ENCODE measurements around the gene VIPR2.
A peak's percentile ranks its signal among the peaks of the same experiment; 100 is the strongest.

VIPR2 gene

GRCh38 chr7:159046300-159046699, 98.4 kb downstream of the VIPR2 start:
- H3K4me2 ChIP-seq (ENCODE audit: insufficient read depth, low read length), result no peak overlapping the region
- H3K79me2 ChIP-seq (ENCODE audit: insufficient read depth, low read length), result peaks cover 19% of the 10 kb centered on the region
- H3K9me3 ChIP-seq (ENCODE audit: insufficient read depth, low read length, severe bottlenecking), result peaks cover 5% of the 10 kb centered on the region
- no peak for DNase-seq
- H3K36me3 ChIP-seq (ENCODE audit: insufficient read depth, low read length), result peaks cover 38% of the 10 kb centered on the region
- peaks cover 52% of the 10 kb centered on the region for H3K4me1 ChIP-seq (ENCODE audit: insufficient read depth, low read length)
- TF ChIP-seq EZH2 (IDR thresholded peaks at IDR 0.05; ENCODE audit: borderline replicate concordance, low read depth, low read length, severe bottlenecking) (no peak), CTCF (IDR thresholded peaks at IDR 0.05; ENCODE audit: borderline replicate concordance, extremely low read depth, low read length, poor library complexity, severe bottlenecking) (no peak)
- no peak for ATAC-seq (ENCODE audit: insufficient read depth, low read depth)
- H4K20me1 ChIP-seq (ENCODE audit: insufficient read depth, low read length), result no peaks in the 10 kb centered on the region
- no peak overlapping the region for H3K4me3 ChIP-seq (ENCODE audit: low read depth in 1 of 2, low read length in 2 of 2)
- H3K27ac ChIP-seq (ENCODE audit: low read length), result peak overlapping the region; percentile 68
- H2AFZ ChIP-seq (ENCODE audit: low read depth, low read length), result no peak overlapping the region
- H3K9ac ChIP-seq (ENCODE audit: low read depth, low read length), result no peak overlapping the region
- H3K27me3 ChIP-seq (ENCODE audit: insufficient read depth, low read length, poor library complexity), result no peaks in the 10 kb centered on the region

- Histone ChIP-seq H3K36me3 (ENCODE audit: insufficient read depth, low read length) (peaks cover 43% of the 10 kb centered on the region), H3K79me2 (ENCODE audit: insufficient read depth, low read length) (peaks cover 19% of the 10 kb centered on the region), H3K4me3 (ENCODE audit: low read depth in 1 of 2, low read length in 2 of 2) (no peak overlapping the region), H3K27me3 (ENCODE audit: insufficient read depth, low read length, poor library complexity) (no peaks in the 10 kb centered on the region), H3K4me1 (ENCODE audit: insufficient read depth, low read length) (peaks cover 47% of the 10 kb centered on the region), H2AFZ (ENCODE audit: low read depth, low read length) (no peak overlapping the region), H3K9ac (ENCODE audit: low read depth, low read length) (no peak overlapping the region), H3K4me2 (ENCODE audit: insufficient read depth, low read length) (no peak overlapping the region), H3K9me3 (ENCODE audit: insufficient read depth, low read length, severe bottlenecking) (peaks cover 5% of the 10 kb centered on the region), H4K20me1 (ENCODE audit: insufficient read depth, low read length) (no peaks in the 10 kb centered on the region), H3K27ac (ENCODE audit: low read length) (peak overlapping the region; percentile 68)
- DNase-seq, result no peak
- ATAC-seq (ENCODE audit: insufficient read depth, low read depth), result no peak
- TF ChIP-seq CTCF (IDR thresholded peaks at IDR 0.05; ENCODE audit: borderline replicate concordance, extremely low read depth, low read length, poor library complexity, severe bottlenecking) (no peak), EZH2 (IDR thresholded peaks at IDR 0.05; ENCODE audit: borderline replicate concordance, low read depth, low read length, severe bottlenecking) (no peak)
These were observed 98.8 kb downstream of the VIPR2 start for GRCh38 chr7:159045839-159046238.

- Histone ChIP-seq H3K9ac (ENCODE audit: low read depth, low read length) (no peak overlapping the region), H3K4me1 (ENCODE audit: insufficient read depth, low read length) (peaks cover 22% of the 10 kb centered on the region), H3K36me3 (ENCODE audit: insufficient read depth, low read length) (peaks cover 71% of the 10 kb centered on the region), H3K4me3 (ENCODE audit: low read depth in 1 of 2, low read length in 2 of 2) (no peak overlapping the region), H3K27ac (ENCODE audit: low read length) (peak overlapping the region; percentile 64), H2AFZ (ENCODE audit: low read depth, low read length) (no peak overlapping the region), H3K9me3 (ENCODE audit: insufficient read depth, low read length, severe bottlenecking) (peaks cover 5% of the 10 kb centered on the region), H3K4me2 (ENCODE audit: insufficient read depth, low read length) (no peak overlapping the region), H3K79me2 (ENCODE audit: insufficient read depth, low read length) (peaks cover 14% of the 10 kb centered on the region), H4K20me1 (ENCODE audit: insufficient read depth, low read length) (no peaks in the 10 kb centered on the region), H3K27me3 (ENCODE audit: insufficient read depth, low read length, poor library complexity) (no peaks in the 10 kb centered on the region)
- TF ChIP-seq EZH2 (IDR thresholded peaks at IDR 0.05; ENCODE audit: borderline replicate concordance, low read depth, low read length, severe bottlenecking) (no peak), CTCF (IDR thresholded peaks at IDR 0.05; ENCODE audit: borderline replicate concordance, extremely low read depth, low read length, poor library complexity, severe bottlenecking) (no peak)
- ATAC-seq (ENCODE audit: insufficient read depth, low read depth), result no peak
- DNase-seq, result no peak
These were observed 102.0 kb downstream of the VIPR2 start for GRCh38 chr7:159042581-159043101.
